ENCODE data around the gene HEXIM1. TPM values are rescaled to one million over a fixed set of nuclear protein-coding genes. Genes with fewer than 3 reads are reported as not detected.

HEXIM1 gene
- total and polyA plus RNA-seq, 9 donors: 8.6 to 28.0 (median 23.7) TPM

DNA sequence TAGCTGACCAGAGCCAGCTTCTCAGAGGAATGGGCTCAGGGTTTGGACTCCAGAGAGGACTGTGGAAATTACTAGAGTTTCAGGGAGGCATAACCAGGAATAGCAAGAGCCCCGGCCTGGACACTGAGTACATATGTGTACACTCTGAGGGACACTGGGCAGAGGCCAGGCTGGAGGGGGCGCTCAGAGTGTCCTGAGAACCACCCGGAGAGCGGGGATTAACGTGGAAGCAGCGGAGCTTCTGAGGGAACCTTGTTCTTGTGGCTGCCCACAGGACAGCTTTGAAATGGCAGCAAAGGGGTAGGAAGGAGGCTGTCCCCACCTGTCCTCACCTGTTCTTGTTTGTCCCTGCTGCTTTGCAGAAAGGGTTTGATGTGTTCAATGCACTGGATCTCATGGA lies 43.8 kb upstream of the HEXIM1 start:
- H3K4me1 ChIP-seq (ENCODE audit: control insufficient read depth, insufficient read depth, low read length): peaks cover 25% of the 10 kb centered on the region
- H3K27ac ChIP-seq (ENCODE audit: low read length): no peak overlapping the region
- H3K27me3 ChIP-seq (ENCODE audit: control insufficient read depth, insufficient read depth, low read length): no peaks in the 10 kb centered on the region
- no peak for DNase-seq
- H3K9me3 ChIP-seq (replicated peaks; ENCODE audit: control insufficient read depth, low read depth, low read length): no peaks in the 10 kb centered on the region
- H3K36me3 ChIP-seq (ENCODE audit: control insufficient read depth, insufficient read depth, low read length): peaks cover 88% of the 10 kb centered on the region
- H3K4me3 ChIP-seq (ENCODE audit: low read length): no peak overlapping the region
- WGBS (ENCODE audit: insufficient coverage): 95% methylated on average over 6 of the region's 6 CpGs

DNA sequence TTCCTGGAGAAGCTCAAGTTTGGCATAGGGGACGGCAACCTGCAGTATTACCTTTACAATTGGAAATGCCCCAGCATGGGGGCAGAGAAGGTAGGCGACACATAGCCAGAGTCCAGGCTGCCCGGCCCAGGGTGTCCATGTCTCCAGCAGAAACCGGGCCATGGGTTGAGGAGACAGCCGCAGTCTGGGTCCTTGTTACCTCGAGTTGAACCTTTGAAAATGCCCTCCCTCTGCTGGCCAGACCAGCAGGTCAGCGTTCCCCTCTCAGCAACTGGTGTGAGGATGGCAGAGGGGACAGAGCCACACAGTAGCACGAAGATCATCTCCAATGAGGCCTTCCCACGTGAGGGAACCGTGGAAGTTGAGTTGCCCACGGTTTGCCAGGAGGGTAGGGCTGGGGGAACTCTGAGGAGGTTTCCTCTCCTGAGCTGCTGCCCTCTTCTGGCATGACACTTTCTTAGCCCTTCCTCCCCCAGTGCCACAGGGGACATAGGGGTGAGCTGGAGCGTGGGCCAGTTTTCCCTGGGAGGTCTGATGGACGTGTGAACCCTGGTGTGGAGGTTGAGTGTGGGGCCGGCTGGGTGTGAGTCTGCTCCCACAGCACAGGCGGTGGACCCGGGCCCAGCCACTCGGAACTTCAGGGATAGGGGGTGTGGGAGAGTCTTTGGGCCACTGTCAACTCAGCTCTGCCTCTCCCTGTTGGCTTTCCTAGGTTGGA lies 43.2 kb upstream of the HEXIM1 start:
- 83% methylated on average over 12 of the region's 17 CpGs for WGBS (ENCODE audit: insufficient coverage)
- DNase-seq: no peak
- Histone ChIP-seq H3K27ac (ENCODE audit: low read length) (no peak overlapping the region), H3K36me3 (ENCODE audit: control insufficient read depth, insufficient read depth, low read length) (peaks cover 84% of the 10 kb centered on the region), H3K4me1 (ENCODE audit: control insufficient read depth, insufficient read depth, low read length) (peaks cover 25% of the 10 kb centered on the region), H3K4me3 (ENCODE audit: low read length) (no peak overlapping the region), H3K9me3 (replicated peaks; ENCODE audit: control insufficient read depth, low read depth, low read length) (no peaks in the 10 kb centered on the region), H3K27me3 (ENCODE audit: control insufficient read depth, insufficient read depth, low read length) (no peaks in the 10 kb centered on the region)

DNA sequence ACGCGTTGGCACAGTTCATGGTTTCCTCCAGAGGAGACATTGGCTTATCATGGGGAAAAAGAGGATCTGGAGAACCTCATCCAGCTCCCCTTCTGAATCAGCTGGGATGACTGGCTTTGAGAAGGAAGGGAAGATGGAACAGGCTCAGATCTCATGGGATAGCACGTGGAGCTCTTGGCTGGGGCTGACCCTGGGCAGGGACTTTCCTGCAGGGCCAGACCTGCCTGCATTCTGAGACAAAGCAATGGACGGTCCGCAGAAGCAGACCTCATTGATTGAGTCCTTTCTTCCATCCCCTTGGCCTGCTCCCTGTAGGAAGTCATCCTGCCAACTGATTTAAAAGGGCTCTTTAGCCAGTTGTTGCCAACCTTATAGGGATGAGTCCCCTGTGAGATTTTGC lies 42.2 kb upstream of the HEXIM1 start:
- peak; percentile 64 for DNase-seq
- Histone ChIP-seq H3K27ac (ENCODE audit: low read length) (peak overlapping the region; percentile 35), H3K27me3 (ENCODE audit: control insufficient read depth, insufficient read depth, low read length) (no peaks in the 10 kb centered on the region), H3K4me1 (ENCODE audit: control insufficient read depth, insufficient read depth, low read length) (peaks cover 31% of the 10 kb centered on the region), H3K9me3 (replicated peaks; ENCODE audit: control insufficient read depth, low read depth, low read length) (no peaks in the 10 kb centered on the region), H3K36me3 (ENCODE audit: control insufficient read depth, insufficient read depth, low read length) (peaks cover 80% of the 10 kb centered on the region), H3K4me3 (ENCODE audit: low read length) (no peak overlapping the region)
- 63% methylated on average over 3 of the region's 5 CpGs for WGBS (ENCODE audit: insufficient coverage)

DNA sequence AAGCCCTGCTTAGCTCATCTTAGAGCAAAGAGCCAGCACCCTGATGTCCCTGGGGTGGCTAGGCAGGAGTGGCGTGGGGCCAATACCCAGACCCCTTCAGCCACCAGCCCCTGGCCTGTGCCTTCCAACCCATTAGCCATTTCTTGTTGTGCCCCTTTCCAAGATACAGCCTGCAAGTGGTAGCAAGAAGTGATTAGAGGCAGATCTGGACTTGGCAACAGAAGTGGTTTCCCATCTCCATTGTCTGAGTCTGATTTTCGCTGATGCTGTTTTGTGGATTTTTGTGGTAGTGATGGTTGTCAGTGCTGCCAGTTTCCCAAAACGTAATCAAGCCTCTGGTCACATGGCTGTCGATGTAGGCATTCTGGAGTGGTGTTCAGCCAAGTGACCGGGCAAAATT lies 41.7 kb upstream of the HEXIM1 start:
- peaks cover 78% of the 10 kb centered on the region for H3K36me3 ChIP-seq (ENCODE audit: control insufficient read depth, insufficient read depth, low read length)
- WGBS (ENCODE audit: insufficient coverage): 70% methylated on average over 4 of the region's 5 CpGs
- H3K4me3 ChIP-seq (ENCODE audit: low read length): no peak overlapping the region
- no peak overlapping the region for H3K27ac ChIP-seq (ENCODE audit: low read length)
- DNase-seq: no peak
- H3K4me1 ChIP-seq (ENCODE audit: control insufficient read depth, insufficient read depth, low read length): peaks cover 36% of the 10 kb centered on the region
- H3K27me3 ChIP-seq (ENCODE audit: control insufficient read depth, insufficient read depth, low read length): no peaks in the 10 kb centered on the region
- H3K9me3 ChIP-seq (replicated peaks; ENCODE audit: control insufficient read depth, low read depth, low read length): no peaks in the 10 kb centered on the region

DNA sequence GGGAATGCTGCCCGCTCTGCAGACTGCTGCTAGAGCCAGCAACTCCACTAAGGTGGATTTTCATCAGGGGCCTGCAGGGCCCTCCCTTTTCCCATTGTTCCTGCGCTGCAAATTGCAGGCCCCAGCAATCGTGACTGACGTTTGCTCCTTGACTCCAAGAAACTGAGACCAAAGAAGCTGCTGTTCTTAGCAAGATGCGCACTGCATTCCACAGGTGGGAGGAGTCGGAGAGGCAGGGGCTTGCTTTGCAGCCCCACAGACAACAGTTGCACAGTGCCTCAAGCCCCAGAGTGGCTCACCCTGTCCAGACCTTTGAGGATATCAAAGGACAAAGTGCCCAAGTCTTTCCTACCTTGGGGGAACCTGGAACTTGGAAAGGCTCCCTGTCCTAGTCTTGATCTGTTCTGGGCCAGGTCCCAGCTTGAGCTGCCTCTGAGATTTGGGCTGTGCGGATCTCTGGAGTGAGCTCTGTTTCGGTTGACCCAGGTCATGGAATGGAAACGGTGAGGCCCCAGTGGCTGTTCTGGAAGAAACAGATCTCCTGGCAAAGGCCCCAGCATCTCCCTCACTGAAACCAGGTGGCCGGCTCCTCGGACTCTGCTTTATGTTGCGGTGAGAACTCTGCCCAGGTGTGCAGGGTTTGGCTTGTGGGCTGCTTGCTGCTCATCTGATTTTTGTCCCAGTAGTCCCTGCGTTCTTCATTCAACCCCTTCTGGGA lies 40.8 kb upstream of the HEXIM1 start:
- H3K4me3 ChIP-seq (ENCODE audit: low read length): no peak overlapping the region
- no peaks in the 10 kb centered on the region for H3K27me3 ChIP-seq (ENCODE audit: control insufficient read depth, insufficient read depth, low read length)
- peaks cover 34% of the 10 kb centered on the region for H3K4me1 ChIP-seq (ENCODE audit: control insufficient read depth, insufficient read depth, low read length)
- H3K36me3 ChIP-seq (ENCODE audit: control insufficient read depth, insufficient read depth, low read length): peaks cover 69% of the 10 kb centered on the region
- WGBS (ENCODE audit: insufficient coverage): 32% methylated on average over 11 of the region's 13 CpGs
- peak; percentile 74 for DNase-seq
- H3K27ac ChIP-seq (ENCODE audit: low read length): peak overlapping the region; percentile 26
- H3K9me3 ChIP-seq (replicated peaks; ENCODE audit: control insufficient read depth, low read depth, low read length): no peaks in the 10 kb centered on the region

DNA sequence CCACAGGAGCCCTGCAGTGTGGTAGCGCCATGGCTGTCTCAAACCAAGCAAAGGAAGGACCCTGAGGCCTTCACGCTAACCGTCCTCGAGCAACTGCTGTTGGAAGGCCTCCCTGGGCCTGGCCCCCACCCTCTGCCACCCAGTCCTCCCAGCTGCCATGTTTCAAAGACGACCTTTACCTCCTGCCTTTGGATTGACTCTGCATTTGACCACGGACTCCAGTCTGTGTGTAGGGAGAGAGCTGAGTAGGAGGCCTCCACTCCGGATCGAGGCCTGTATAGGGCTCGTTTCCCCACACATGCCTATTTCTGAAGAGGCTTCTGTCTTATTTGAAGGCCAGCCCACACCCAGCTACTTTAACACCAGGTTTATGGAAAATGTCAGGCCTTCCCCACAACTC lies 40.2 kb upstream of the HEXIM1 start:
- H3K4me1 ChIP-seq (ENCODE audit: control insufficient read depth, insufficient read depth, low read length): peaks cover 34% of the 10 kb centered on the region
- no peak overlapping the region for H3K4me3 ChIP-seq (ENCODE audit: low read length)
- H3K9me3 ChIP-seq (replicated peaks; ENCODE audit: control insufficient read depth, low read depth, low read length): no peaks in the 10 kb centered on the region
- H3K27ac ChIP-seq (ENCODE audit: low read length): peak overlapping the region; percentile 26
- WGBS (ENCODE audit: insufficient coverage): 62% methylated on average over 3 of the region's 9 CpGs
- H3K36me3 ChIP-seq (ENCODE audit: control insufficient read depth, insufficient read depth, low read length): peaks cover 68% of the 10 kb centered on the region
- no peaks in the 10 kb centered on the region for H3K27me3 ChIP-seq (ENCODE audit: control insufficient read depth, insufficient read depth, low read length)
- DNase-seq: no peak

DNA sequence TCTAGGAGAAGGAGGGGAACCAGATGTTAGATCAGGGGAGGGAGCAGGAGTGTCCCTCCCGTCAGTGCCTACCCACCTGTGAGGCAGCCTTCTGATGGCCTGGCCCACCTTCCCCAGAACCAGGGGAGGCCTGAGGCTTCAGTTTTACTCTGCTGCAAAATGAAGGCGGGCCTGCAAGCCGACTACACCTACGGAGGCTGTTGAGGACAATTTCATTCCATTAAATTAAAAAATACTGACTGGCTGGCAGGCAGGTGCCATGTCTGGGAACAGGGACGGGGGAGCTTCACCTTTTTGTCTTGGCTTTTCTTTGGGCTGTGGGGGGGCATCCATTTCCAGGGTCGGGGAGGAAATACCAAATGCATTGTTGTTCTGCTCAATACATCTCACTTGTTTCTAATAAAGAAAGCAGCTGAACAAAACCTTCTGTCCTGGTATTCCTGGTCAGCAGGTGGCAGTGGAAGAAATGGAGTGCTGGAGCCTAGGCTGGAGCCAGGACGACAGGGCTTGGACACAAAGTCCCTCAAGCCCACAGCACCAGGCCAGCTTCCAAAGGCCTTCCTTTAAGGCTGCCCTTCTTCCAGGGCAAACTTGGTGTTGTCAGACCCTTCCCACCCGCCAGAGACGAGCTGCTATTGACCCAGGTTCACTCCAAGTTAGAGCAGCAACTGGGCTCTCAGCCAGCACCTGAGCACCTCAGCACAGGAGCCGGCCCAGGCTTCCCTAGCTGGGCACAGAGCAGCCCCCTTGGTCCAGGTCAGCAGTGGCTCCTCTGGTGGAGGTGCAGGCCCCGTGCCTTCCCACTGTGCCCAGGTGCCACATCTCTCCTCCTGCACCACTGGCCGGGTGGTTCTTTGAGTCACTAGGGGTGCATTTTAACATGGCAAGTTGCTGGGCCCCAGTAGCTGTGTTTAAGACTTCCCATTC lies 39.4 kb upstream of the HEXIM1 start:
- H3K27me3 ChIP-seq (ENCODE audit: control insufficient read depth, insufficient read depth, low read length): no peaks in the 10 kb centered on the region
- peaks cover 34% of the 10 kb centered on the region for H3K4me1 ChIP-seq (ENCODE audit: control insufficient read depth, insufficient read depth, low read length)
- DNase-seq: no peak
- no peaks in the 10 kb centered on the region for H3K9me3 ChIP-seq (replicated peaks; ENCODE audit: control insufficient read depth, low read depth, low read length)
- peaks cover 67% of the 10 kb centered on the region for H3K36me3 ChIP-seq (ENCODE audit: control insufficient read depth, insufficient read depth, low read length)
- H3K4me3 ChIP-seq (ENCODE audit: low read length): no peak overlapping the region
- no peak overlapping the region for H3K27ac ChIP-seq (ENCODE audit: low read length)
- WGBS (ENCODE audit: insufficient coverage): 56% methylated on average over 6 of the region's 12 CpGs

DNA sequence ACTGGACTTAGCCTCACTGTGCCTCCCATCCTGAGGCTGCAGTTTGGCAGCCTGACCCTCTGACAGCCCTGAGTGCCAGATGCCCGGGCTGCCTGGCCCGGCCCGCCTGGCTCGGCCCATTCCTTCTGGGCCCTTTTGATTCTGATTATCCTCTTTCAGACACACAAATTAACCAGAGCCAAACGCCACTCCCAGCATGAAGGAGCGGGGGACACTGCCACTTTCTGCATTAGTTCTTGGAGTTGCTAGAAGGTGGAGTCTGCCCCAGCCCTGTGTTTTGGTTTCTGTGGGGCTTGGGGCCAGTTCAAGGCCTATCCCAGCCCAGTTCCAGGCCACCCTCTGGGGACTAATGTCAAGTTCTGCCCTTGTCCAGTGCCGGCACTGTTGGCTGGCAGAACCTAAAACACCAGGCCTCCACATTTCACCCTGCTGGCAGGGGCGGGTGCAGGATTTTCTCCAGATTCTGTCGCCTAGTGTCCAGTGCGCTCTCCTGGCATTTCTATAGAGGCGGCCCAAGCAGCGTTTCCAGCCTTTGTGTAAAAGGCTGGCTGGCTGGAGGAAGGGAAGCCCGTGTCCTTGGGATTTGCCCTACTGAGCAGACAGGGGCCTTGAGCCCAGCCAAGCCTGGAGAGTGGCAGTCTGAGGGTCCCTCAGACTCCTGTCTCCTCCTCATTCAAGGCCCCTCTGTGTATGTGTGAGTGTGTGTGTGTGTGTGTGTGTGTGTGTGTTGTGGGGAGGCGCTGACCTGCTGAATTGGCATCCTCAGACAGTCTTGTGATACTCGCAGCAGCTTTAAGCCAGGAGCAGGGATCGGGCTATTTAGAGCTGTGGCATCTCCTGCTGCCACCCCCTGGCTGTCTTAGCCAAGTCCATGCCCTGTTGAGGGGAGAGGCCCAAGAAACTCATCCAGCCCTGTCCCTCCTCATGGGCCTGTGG lies 37.3 kb upstream of the HEXIM1 start:
- DNase-seq: peak; percentile 74
- Histone ChIP-seq H3K27ac (ENCODE audit: low read length) (peak overlapping the region; percentile 4), H3K27me3 (ENCODE audit: control insufficient read depth, insufficient read depth, low read length) (no peaks in the 10 kb centered on the region), H3K4me3 (ENCODE audit: low read length) (no peak overlapping the region), H3K9me3 (replicated peaks; ENCODE audit: control insufficient read depth, low read depth, low read length) (no peaks in the 10 kb centered on the region), H3K36me3 (ENCODE audit: control insufficient read depth, insufficient read depth, low read length) (peaks cover 48% of the 10 kb centered on the region), H3K4me1 (ENCODE audit: control insufficient read depth, insufficient read depth, low read length) (peaks cover 34% of the 10 kb centered on the region)
- WGBS (ENCODE audit: insufficient coverage): 72% methylated on average over 11 of the region's 16 CpGs

DNA sequence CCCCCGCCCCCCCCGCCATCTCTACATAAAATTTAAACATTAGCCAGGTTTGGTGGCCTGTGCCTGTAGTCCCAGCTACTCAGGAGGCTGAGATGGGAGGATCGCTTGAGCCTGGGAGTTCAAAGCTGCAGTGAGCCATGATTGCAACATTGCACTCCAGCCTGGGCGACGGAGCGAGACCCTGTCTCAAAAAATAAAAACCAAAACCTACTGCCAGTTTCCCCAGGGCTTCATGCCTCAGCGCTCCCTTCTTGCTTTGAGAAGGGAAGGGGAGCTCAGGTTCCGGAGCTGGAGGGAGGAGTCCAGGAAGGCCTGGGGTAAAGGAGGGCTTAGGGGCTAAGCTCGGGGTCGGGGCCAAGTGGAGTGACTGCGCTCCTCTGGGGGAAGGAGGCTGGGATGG lies 36.4 kb upstream of the HEXIM1 start:
- peaks cover 25% of the 10 kb centered on the region for H3K4me1 ChIP-seq (ENCODE audit: control insufficient read depth, insufficient read depth, low read length)
- H3K36me3 ChIP-seq (ENCODE audit: control insufficient read depth, insufficient read depth, low read length): peaks cover 39% of the 10 kb centered on the region
- WGBS (ENCODE audit: insufficient coverage): 85% methylated on average over 4 of the region's 11 CpGs
- H3K4me3 ChIP-seq (ENCODE audit: low read length): no peak overlapping the region
- no peak overlapping the region for H3K27ac ChIP-seq (ENCODE audit: low read length)
- H3K27me3 ChIP-seq (ENCODE audit: control insufficient read depth, insufficient read depth, low read length): no peaks in the 10 kb centered on the region
- DNase-seq: no peak
- no peaks in the 10 kb centered on the region for H3K9me3 ChIP-seq (replicated peaks; ENCODE audit: control insufficient read depth, low read depth, low read length)
